Stimulated activated CD4-positive, alpha-beta T cell treated with anti-CD3 and anti-CD28 coated beads, Interleukin-4, amount 100 ng/mL, for 24 hours (primary cell): ENCODE data around the gene DNAJB8.

Experiments
- DNase-seq: peaks from one replicate; pipeline ENCODE4 v3.0.0-alpha.2; 2020

DNAJB8 gene

DNA sequence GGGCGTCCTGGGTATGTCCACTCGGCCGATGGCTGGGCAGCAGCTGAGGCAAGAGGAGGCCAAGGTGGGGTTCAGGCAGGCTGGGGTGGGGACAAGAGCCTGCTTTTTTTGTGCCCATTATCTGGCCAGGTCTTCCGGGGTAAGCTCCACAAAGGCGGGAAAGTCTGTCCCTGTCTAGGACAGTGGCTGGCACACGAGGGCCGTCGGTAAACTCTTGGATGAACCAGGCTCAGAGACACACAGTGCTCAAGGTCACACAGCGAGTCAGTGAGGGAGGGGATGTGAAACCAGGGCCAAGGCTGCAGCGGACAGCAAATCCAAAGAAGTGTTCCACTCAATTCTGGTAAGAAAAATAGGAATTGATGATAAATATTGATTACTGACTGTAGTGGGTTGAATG is 2.9 kb downstream of the DNAJB8 start:
- no peak for DNase-seq

DNA sequence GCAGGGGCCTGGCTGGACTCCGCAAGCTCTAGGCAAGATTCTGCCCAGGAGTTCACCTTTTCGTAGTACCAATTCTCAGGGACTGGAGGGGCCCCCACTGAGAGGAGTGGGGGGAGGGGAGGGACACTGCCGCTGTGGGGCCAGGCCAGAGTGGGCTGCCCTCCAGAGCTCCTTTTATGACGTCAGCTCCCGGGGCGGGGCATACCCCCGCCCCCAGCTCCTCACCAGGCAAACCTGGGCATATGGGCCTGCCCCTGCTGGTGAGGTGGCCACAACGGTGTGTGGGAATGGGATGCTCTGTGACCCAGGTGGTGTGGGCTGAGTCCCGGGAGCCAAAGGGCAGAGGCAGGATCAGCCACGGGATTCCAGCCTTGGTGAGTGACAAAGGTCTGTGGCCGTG is 3.3 kb downstream of the DNAJB8 start:
- no peak for DNase-seq

DNA sequence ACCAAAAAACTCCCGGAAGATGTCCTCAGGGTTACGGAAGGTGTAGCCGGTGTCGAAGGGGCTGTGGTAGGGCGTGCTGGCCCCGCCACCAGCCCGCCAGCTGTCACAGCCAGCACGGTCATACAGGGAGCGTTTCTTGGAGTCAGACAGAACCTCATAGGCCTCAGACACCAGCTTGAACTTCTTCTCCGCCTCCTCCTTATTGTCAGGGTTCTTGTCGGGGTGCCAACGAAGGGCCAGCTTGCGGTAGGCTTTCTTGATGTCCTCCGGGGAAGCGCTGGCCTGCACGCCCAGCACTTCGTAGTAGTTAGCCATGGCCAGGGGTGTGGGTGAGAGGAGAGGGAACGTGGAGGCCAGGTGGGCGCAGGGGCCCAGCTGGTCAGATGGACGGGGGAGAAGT is 3.8 kb downstream of the DNAJB8 start:
- no peak for DNase-seq

DNA sequence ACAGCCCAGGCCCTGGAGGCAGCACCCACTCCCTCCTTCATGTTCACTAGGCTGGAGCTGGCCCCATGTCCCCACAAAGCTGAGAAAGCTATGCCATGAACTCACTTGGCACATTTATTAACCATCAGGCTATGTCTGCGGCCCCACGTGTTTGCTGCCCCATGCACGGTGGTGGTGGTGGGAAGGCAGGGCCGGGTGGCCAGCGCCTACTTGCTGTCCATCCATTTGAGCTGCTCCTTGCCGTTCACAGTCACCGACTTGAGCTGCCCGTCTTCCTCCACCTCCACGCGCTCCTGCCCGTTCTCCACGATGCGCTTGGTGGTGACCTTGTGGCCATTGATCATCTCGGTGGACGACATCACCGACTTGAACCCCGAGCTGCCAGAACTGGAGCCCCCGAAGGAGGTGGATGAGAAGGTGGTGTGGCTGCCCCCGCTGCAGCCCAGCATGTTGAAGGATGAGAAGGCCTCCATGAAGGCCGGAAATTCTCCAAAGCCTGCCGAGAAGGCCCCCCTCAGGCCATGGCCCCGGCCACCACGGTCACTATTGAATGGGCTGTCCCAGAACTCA is 4.3 kb downstream of the DNAJB8 start:
- DNase-seq: no peak

DNA sequence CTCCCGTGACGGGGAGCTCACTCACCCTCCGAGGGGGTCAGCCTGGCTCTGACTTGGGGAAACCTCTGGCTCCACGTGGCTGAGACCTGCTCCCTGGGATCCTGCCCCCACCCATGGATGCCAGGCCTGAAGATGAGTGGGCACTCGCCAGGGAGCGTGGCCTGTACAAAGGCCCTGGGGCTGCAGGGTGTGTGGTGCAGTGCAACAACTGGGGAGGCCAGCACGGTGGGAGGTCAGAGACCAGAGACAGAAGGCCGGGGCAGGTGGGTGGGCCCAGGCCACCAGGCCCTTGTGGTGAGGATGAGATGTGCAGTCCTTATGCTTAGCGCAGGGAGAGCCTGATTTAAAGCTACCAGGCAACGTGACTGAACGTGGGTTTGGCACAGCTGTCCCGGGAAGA is 5.0 kb downstream of the DNAJB8 start:
- DNase-seq: no peak

DNA sequence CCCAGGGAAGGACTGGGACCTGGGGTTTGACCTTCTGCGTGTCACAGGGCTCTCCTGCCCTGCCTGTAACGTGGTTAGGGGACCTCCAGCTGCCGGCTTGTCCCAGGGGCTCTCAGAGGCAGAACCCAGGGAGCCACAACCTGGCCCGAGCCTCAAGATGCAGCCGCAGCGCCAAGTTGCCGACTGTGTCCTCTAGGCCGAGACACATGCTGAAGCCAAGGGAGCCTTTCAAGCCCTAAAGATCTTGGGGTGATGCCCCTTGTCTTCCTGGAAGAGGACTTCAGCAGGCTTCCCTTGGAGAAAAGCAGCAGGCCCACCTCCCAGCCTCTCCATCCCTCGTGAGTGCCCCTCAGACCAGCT is 7.2 kb downstream of the DNAJB8 start:
- DNase-seq: no peak

DNA sequence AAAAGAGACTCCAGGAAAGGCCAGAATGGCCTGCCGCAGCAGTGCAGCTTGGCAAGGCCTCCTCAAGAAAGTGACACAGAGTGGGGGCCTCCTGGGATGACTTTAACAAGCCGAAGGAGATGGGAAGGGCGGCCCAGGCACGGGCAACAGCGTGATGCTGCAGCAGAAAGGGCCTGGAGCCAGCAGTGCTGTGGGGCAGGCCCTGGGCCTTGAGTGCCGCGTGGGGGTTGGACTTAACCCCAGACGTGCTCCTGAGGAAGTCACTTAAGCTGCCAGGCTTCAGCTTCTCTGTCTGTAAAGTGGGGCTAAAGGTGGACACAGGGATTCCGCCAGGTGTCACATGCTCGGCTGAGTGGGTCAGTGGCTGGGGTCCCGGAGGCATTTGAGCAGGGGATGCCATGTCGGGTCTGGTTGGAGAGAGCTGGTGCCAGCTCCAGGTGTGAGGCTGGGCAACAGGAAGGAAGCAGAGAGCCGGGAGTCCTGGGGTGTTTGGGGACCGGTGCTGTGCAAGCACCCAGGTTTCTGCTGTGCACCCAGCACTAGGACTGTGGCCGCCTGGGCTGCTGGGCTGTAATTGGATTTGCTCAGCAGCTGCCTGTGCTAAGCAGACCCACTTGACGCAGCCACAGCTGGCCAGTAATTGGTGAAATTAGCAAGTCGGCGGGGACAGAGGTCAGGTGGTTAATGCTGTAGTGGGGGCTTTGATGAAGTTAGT is 7.8 kb downstream of the DNAJB8 start:
- no peak for DNase-seq

DNA sequence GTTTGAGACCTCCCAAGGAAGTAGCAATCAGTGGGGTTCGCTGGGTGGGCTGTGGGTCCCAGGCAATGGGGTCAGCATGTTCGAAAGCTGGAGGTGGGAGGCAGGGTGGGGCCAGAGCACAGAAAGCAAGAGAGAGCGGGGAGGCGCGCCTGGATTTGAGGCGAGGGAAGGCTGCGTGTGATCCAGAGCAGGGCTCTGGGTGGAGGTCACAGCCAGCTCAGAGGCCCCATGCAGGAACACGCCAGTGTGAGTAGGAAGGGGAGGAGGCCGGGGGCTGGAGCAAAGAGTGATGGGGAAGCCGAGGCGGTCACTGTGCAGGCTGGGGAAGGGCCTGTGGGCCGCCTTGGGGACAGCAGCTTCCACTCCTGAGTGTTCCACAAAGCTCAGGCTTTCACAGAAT is 8.8 kb downstream of the DNAJB8 start:
- DNase-seq: no peak

DNA sequence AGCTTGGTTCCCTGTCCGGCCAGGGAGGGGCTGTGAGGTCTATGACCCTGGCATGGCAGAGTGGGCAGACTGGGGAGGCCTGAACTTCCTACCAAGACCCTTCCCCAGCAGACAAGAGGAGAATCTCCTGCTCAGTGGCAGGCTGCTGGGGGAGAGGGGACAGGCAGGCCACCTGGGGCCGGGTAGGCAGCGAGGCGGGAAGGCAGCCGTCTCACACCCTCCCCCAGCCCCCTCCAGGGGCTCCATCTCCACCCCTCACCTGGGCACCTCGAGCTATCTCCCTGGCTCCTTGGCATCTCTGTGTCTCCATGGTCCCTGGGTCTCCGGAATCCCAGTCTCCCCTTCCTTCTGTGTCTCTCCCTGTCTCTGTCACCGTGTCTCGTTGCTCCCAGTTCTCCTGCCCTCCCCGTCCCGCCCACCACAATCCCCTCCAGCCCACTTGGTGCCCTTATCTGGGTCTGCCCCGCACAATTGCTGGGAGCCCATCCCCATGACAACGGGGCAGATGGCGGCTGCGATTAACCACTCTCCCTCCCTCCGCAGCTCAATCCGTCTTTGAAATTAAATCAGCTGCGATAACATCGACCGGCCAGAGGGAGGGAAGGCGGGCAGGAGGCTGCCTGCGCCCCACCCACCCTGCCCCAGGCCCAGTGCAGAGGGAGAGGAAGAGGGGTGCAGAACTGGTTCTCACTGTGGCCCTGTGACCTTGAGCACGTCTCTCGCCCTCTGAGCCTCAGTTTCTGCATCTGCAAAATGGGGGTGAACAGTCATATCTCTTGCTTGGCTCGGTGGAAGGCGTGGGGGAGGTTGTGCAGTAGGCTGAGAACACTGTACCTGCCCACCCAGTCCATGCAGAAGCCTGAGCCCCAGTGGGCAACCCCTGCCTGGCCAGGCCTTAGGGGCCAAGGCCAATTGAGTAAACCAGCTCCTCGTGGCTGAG is 9.6 kb downstream of the DNAJB8 start:
- DNase-seq: no peak

DNA sequence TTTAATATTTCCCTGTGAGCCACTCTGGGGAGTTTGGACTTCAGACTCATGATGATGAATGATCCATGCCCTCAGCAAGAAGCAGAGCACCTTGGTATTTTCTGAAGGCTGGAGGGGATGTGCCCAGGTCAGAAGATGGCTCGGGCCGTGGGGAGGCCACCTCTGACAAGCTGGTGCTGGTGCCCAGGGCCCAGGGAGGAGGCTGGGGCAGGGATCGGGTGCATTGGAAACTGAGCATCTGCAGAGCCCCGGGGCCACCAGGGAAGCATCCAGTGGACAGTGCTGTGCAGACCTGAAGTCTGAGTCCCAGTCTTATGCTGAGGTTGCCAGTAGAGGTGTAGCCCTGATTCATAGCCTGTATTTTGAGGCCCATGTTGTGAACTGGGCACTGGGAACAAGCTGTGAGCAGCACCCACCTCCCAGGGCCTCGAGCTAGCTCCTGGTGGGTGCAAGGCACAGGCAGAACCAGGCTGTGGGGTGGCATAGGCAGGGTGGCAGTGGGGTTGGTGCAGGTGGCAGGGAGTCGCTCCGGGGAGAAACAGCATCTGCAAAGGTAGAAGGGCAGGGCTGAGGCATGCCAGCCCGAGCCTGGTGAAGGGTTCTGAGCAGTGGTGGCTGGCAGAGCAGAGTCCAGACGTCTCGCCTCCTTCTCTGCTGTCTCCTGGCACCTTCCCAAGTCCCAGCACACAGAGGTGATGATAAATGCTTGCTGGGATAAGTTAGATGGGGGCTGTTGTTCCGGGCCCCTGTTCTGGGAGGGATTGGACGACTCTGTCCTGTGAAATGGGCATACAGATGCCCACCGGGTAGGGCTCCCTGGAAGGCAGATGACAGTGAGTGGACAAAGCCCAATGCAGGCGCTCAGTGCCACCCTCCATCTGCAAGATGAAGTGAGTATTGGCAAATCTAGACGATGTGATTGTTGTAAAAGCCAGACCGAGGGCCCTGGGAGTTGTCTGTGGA is 10.6 kb downstream of the DNAJB8 start:
- DNase-seq: no peak

DNA sequence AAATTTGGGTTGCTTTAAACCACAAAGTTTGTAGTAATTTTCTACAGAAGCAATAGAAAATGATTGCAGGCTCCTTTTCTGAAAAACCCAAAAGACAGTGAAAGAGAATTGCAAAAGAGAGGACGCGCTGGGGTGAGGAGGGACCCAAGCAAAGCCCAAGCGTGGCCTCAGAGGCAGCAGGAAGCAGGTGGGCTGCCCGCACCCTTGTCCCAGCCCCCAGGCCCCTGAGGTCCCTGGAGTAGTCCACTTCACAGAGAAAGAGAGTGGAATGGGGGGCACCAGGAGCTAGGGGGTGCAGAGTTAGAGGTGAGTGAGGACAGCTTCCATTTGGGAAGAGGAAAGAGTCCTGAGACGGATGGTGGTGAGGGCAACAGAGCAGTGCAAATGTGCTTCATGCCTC is 11.6 kb downstream of the DNAJB8 start:
- DNase-seq: no peak

DNA sequence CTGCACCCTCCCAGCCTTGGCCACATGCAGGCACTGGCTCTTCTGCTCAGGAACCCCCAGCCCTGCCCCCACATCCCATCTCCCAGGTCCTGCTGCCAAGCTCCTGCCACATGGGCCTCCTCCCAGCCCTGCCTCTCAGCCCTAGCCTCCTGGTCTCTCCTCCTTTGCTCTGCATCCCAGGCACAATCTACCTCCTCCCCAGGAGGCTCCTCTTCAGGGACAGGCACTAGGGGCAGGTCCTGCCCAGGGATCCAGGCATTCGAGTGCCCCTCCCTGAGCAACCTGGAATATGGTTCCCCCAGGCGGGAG is 12.4 kb downstream of the DNAJB8 start:
- DNase-seq: no peak

DNA sequence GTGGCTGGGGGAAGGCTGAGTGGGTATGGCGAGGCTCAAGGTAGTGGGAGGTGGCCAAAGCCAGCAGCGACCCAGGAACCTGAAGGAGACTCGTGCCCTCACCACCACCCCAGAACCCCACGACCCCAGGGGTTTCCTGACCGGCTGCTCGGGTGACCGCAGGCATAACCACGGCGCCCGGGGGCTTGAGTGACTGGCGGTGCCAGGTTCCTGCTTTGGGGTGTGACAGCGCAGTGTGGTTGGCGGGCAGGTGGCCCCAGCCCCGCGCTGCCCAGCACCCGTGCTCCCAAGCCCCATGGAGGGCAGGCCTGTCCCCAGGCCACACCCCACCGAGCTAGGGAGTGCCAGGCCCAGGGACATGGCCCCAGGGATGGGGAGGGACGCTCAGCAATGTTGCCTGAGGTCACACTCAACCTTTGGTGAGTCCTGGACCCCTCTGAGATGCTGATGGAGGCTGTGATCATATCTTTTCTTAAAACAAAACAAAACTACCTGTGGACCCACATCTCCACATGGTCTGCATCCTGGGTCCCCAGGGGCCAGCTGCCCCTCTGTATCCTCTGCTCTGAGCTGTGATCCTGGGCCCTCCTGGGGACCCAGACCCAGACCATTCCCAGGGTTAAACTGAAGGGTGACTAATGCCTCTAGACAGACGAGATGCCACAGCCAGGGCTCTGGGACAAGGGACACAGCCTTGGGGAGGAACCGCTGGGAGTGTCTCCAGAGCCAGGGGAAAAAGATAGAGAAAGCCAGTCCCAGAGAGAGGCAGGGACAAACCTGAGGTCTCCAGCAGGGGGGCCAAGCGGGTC is 13.0 kb downstream of the DNAJB8 start:
- no peak for DNase-seq

DNA sequence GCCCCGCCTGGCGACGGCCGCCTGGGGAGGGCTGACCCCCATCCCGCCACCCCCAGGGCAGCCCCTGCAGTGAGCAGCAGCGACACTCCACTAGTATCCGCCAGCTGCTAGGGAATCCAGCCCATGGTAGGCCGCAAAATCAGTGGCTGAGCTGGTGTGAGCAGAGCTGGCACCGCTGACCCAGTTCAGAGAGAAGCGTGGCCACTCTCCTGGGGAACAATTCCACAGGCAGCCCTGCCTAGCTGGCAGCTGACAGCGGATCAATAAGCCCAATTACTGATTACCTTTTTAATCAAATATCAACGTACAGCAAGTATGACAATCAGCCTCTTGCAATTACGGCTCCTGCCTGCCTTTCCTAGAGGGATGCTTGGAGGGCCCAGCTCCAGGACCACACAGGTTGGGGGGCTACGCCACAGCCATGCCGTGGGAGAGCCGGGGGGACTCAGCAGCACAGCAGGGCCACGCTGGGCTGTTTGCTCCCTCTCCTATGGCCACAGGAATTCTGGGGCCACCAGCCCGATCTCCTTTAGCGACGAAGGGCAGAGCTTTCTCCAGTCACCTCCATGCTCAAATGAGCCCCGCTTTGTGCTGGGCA is 13.9 kb downstream of the DNAJB8 start:
- no peak for DNase-seq

DNA sequence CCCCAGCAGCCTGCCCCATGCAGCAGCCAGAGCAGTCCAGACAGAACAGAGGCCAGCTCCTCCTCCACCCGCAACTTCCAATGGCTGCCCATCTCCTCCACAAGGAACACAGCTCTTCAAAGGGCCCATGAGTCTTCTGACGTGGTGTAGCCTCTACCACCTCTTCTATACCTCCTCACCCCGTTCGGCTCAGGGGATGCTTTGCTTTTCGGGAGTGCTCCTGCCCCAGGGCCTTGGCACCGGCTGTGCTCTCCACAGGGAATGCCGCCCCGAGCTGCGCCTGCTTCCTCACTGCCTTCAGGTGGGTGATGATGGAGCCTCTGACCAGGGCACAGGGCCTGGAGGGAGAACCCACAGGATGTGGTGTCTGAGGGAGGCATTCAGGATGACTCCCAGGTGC is 14.6 kb downstream of the DNAJB8 start:
- DNase-seq: no peak

DNA sequence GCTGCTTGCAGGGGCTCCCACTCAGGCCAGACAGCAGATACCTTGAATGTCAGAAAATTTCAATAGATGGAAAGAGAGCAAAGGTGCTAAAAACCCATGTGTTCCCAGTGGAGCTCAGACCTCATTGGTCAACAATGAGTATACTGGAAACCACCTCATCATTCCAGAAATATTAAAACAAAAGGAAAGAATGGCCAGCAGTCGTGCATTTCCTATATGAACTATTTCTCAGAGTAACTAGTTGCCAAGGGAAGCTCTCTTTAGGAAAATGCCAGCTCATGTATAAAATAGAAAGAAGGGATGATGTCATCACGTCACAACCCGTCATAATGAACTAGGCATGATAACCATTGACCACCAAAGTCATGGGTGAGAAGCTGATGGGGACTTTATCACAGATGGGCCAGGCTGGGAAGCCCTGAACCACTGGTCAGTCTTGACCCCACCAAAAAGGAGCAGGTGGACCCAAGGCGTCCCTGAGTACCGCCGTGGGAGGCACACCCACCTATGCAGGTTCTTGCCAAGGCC is 17.5 kb downstream of the DNAJB8 start:
- DNase-seq: no peak

DNA sequence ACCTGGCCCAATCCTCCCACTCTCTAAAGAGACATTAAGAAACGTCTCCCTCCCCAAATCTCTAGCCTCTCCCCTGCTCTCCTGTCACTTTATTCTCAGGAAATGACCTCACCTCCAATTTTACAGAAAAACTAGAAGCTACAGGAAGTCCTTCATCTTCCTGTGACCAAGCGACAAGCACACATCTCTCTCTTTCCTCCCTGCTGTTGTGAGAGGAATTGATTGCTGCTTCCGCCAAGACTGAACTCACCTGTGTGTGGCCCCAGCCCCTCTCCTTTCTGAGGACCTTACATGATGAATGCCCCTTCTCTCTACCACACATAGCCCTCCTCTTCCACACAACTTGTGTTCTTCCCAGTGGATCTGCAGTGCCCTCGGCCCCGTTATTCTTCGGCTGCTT is 18.2 kb downstream of the DNAJB8 start:
- no peak for DNase-seq

DNA sequence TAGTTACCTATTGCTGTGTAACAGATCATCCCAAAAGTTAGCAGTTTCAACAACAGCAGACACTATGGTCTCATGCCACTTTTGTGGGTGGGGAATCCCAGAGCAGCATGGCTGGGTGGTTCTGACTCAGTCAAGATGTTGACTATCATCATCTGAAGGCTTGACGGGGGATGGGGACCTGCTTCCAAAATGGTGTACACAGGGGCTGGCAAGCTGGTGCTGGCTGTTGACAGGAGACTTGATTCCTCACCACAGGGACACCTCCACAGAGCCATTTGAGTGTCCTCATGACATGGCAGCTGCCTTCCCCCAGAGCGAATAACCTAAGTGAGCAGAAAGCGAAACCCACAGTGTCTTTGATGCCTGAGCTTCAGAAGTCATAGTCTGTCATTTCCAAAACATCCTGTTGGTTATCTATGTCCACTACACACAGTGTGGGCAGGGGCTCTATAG is 19.1 kb downstream of the DNAJB8 start:
- peak; percentile 63 for DNase-seq

DNA sequence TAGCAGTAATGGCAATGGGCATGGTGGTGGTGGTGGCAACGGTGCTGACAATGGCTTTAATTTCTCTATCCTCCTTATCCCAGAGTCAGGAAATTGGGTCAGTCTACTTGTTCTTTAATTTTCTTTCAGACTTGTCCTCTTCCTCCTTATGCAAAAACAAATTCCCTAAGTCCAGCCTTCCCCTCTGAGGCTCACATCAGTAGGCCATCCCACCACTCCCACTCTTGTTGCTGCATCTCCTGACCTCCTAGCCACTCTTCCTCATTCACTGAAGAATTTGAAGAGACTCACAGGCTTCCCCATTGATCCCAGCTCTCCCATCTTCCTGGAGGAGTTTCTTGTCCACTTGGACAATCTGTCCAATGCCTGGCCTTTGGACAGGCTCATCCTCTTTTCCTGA is 19.9 kb downstream of the DNAJB8 start:
- DNase-seq: no peak

DNA sequence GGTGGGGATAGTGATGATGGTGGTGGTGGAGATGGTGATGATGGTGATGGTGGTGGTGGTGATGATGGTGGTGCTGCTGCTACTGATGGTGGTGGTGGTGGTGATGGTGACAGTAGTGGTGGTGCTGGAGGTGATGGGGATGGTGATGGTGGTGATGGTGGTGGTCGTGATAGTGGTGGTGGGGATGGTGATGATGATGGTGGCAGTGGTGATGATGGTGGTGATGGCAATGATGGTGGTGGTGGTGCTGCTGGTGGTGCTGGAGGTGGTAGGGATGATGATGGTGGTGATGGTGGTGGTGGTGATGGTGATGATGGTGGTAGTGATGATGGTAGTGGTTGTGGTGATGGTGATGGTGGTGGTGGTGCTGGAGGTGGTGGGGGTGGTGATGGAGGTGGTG is 21.3 kb downstream of the DNAJB8 start:
- DNase-seq: no peak

DNA sequence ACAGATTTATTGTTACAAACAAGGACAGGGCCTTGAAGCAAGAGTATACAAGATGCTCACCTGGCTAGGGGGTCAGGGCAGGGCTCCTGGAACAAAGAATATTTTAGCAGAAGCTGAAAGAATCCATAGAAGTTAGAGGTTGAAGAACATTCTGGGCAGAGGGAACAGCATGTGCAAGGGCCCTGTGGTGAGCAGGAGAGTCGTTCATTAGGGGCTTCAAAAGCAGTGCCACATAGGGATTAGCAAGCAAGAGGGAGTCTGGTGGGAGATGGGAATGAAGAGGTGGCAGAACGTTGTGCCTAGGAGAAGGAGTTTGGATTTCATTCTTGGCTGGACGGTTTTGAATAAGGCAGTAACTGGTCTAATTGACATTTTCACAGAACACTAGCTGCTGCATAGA is 22.9 kb downstream of the DNAJB8 start:
- DNase-seq: no peak
